ENCODE data around the gene TSC22D1. TPM values are rescaled to one million over a fixed set of nuclear protein-coding genes. Genes with fewer than 3 reads are reported as not detected.

The TSC22D1 gene
- total RNA-seq, 4 donors from 2014 or later: 119 to 325 (median 193) TPM

GRCh38 chr13:44431150-44431549 lies 145.0 kb downstream of the TSC22D1 start:
- no peak for DNase-seq
- Histone ChIP-seq H3K27me3 (no peaks in the 10 kb centered on the region), H3K27ac (peak overlapping the region in 1 of 4 donors; percentile 12), H3K36me3 (peaks cover 0 to 19% of the 10 kb centered on the region in 2 donors), H3K4me1 (peaks cover 9 to 24% of the 10 kb centered on the region in 2 donors), H3K9me3 (no peaks in the 10 kb centered on the region), H3K4me3 (no peak overlapping the region)
- ATAC-seq: no peak
- TF ChIP-seq CTCF (IDR thresholded peaks at IDR 0.05 in 4 of 5, conservative IDR thresholded peaks at IDR 0.05 in 1 of 5): no peak
- no peak for TF ChIP-seq POLR2A (IDR thresholded peaks at IDR 0.05)
- in situ Hi-C loops (cut with MboI; ENCODE audit: low sequenced_read_pairs in 4 of 4) (loop anchor here (10.0 to 25.0 kb wide), 7 partner anchors 116 to 526 kb away; no protein-coding TSS in a partner anchor), intact Hi-C loops (cut with DNase I; ENCODE audit: low total_unique reads) (loop anchor here (5.0 kb wide), 1 partner anchor 54 kb away; no protein-coding TSS in a partner anchor)

GRCh38 chr13:44429311-44429710 lies 146.8 kb downstream of the TSC22D1 start:
- peaks cover 0 to 13% of the 10 kb centered on the region in 2 donors for H3K36me3 ChIP-seq
- TF ChIP-seq CTCF (IDR thresholded peaks at IDR 0.05 in 4 of 5, conservative IDR thresholded peaks at IDR 0.05 in 1 of 5): no peak
- no peak for TF ChIP-seq POLR2A (IDR thresholded peaks at IDR 0.05)
- H3K9me3 ChIP-seq: no peaks in the 10 kb centered on the region
- no peak for DNase-seq
- H3K27me3 ChIP-seq: no peaks in the 10 kb centered on the region
- intact Hi-C loops (cut with DNase I; ENCODE audit: low total_unique reads): no loop called here
- no peak overlapping the region for H3K4me3 ChIP-seq
- ATAC-seq: no peak
- H3K27ac ChIP-seq: no peak overlapping the region
- H3K4me1 ChIP-seq: peaks cover 6 to 18% of the 10 kb centered on the region in 2 donors
- in situ Hi-C loops (cut with MboI; ENCODE audit: low sequenced_read_pairs in 4 of 4): loop anchor here in 3 of 4 donors (25.0 kb wide), 2 partner anchors 242 to 517 kb away; no protein-coding TSS in a partner anchor

- no peak overlapping the region for H3K27ac ChIP-seq
- DNase-seq (no peak), ATAC-seq (no peak)
- intact Hi-C loops (cut with DNase I; ENCODE audit: low total_unique reads): no loop called here
- H3K4me1 ChIP-seq: no peaks in the 10 kb centered on the region
- H3K36me3 ChIP-seq: no peaks in the 10 kb centered on the region
- in situ Hi-C loops (cut with MboI; ENCODE audit: low sequenced_read_pairs in 4 of 4): loop anchor here in 3 of 4 donors (25.0 kb wide), 2 partner anchors 239 to 514 kb away; no protein-coding TSS in a partner anchor
- TF ChIP-seq CTCF (IDR thresholded peaks at IDR 0.05 in 4 of 5, conservative IDR thresholded peaks at IDR 0.05 in 1 of 5) (no peak), POLR2A (IDR thresholded peaks at IDR 0.05) (no peak)
- no peaks in the 10 kb centered on the region for H3K9me3 ChIP-seq
- no peaks in the 10 kb centered on the region for H3K27me3 ChIP-seq
- no peak overlapping the region for H3K4me3 ChIP-seq
These were observed 149.7 kb downstream of the TSC22D1 start for GRCh38 chr13:44426461-44426860.

- in situ Hi-C loops (cut with MboI; ENCODE audit: low sequenced_read_pairs in 4 of 4): loop anchor here in 3 of 4 donors (25.0 kb wide), 2 partner anchors 238 to 513 kb away; no protein-coding TSS in a partner anchor
- H3K4me1 ChIP-seq: no peaks in the 10 kb centered on the region
- no peak overlapping the region for H3K4me3 ChIP-seq
- H3K9me3 ChIP-seq: no peaks in the 10 kb centered on the region
- DNase-seq (no peak), ATAC-seq (no peak)
- intact Hi-C loops (cut with DNase I; ENCODE audit: low total_unique reads): no loop called here
- TF ChIP-seq POLR2A (IDR thresholded peaks at IDR 0.05): no peak
- no peaks in the 10 kb centered on the region for H3K27me3 ChIP-seq
- no peak overlapping the region for H3K27ac ChIP-seq
- no peaks in the 10 kb centered on the region for H3K36me3 ChIP-seq
These were observed 150.4 kb downstream of the TSC22D1 start for GRCh38 chr13:44425815-44426078.

GRCh38 chr13:44425041-44425814 lies 150.9 kb downstream of the TSC22D1 start:
- Histone ChIP-seq H3K27ac (no peak overlapping the region), H3K27me3 (no peaks in the 10 kb centered on the region), H3K4me1 (no peaks in the 10 kb centered on the region), H3K4me3 (no peak overlapping the region), H3K9me3 (no peaks in the 10 kb centered on the region), H3K36me3 (no peaks in the 10 kb centered on the region)
- ATAC-seq (peak in 1 of 2 donors; percentile 14), DNase-seq (no peak)
- in situ Hi-C loops (cut with MboI; ENCODE audit: low sequenced_read_pairs in 4 of 4) (loop anchor here in 3 of 4 donors (25.0 kb wide), 2 partner anchors 238 to 513 kb away; no protein-coding TSS in a partner anchor), intact Hi-C loops (cut with DNase I; ENCODE audit: low total_unique reads) (no loop called here)
- TF ChIP-seq CTCF (IDR thresholded peaks at IDR 0.05 in 4 of 5, conservative IDR thresholded peaks at IDR 0.05 in 1 of 5): no peak
- no peak for TF ChIP-seq POLR2A (IDR thresholded peaks at IDR 0.05)

Measured in gastrocnemius medialis (tissue), 4 donors.